NCI-H146 treated with DMSO at 0.1 percent for 48 hours (cell line): ENCODE results near the gene ABCD1.

Experiments
- DNase-seq: peaks from one replicate; lab custom pipeline; 2025; ENCODE audit not compliant: unreplicated experiment; lab: John Stamatoyannopoulos, UW

Gene ABCD1

GRCh38 chrX:153783378-153784013, 58.8 kb downstream of the ABCD1 start:
- no peak for DNase-seq

- DNase-seq: no peak
Observed at GRCh38 chrX:153784325-153784967, 59.8 kb downstream of the ABCD1 start.

GRCh38 chrX:153786669-153787068, 62.0 kb downstream of the ABCD1 start:
- DNase-seq: no peak

- no peak for DNase-seq
Observed at GRCh38 chrX:153789654-153790053, 65.0 kb downstream of the ABCD1 start.

- no peak for DNase-seq
Observed at GRCh38 chrX:153791104-153791852, 66.6 kb downstream of the ABCD1 start.

- no peak for DNase-seq
Observed at GRCh38 chrX:153792368-153792767, 67.7 kb downstream of the ABCD1 start.

- DNase-seq: no peak
Observed at GRCh38 chrX:153793291-153793690, 68.6 kb downstream of the ABCD1 start.
